ENCODE data around the gene GLIPR1. TPM values are rescaled to one million over a fixed set of nuclear protein-coding genes. Genes with fewer than 3 reads are reported as not detected.

Gene GLIPR1
- total and polyA plus RNA-seq, 10 of the 15 experiments (the other 5 are each of a cell fraction or from before 2014, with no cell fraction given): 18.2 to 62.6 (median 32.2) TPM

GRCh38 chr12:75542942-75543341, 62.4 kb downstream of the GLIPR1 start:
- no peak for FAIRE-seq
- ChIA-PET RAD21 (ENCODE audit: unreplicated experiment) (interaction anchor here (1.0 to 1.9 kb wide), 3 partner anchors 11 to 494 kb away, joined by 3 to 7 read pairs (median 3); no protein-coding TSS in a partner anchor), SMC1A (ENCODE audit: uncharacterized antibody, unreplicated experiment) (interaction anchor here (0.7 to 2.8 kb wide), 9 partner anchors 9 to 800 kb away, joined by 3 to 14 read pairs (median 4); no protein-coding TSS in a partner anchor), CTCF (interaction anchor here (0.7 to 2.6 kb wide), 6 partner anchors 11 to 494 kb away, joined by 3 to 11 read pairs (median 4); no protein-coding TSS in a partner anchor), POLR2A (interaction anchor here (1.0 kb wide), 1 partner anchor 11 kb away, joined by 3 read pairs; no protein-coding TSS in a partner anchor)
- H3K4me1 ChIP-seq (ENCODE audit: control insufficient read depth, insufficient read depth, low read length): no peaks in the 10 kb centered on the region
- in situ Hi-C loops (cut with MboI) (no loop called here), intact Hi-C loops (cut with micrococcal nuclease; ENCODE audit: unreplicated experiment) (no loop called here)
- H3K4me2 ChIP-seq (ENCODE audit: control insufficient read depth, insufficient read depth): no peak overlapping the region
- H3K27me3 ChIP-seq (replicated peaks in 1 of 2; ENCODE audit: control insufficient read depth in 2 of 2, insufficient read depth in 2 of 2, low read length in 1 of 2): no peaks in the 10 kb centered on the region
- H3K9me3 ChIP-seq (replicated peaks; ENCODE audit: control insufficient read depth, insufficient read depth, low read length): no peaks in the 10 kb centered on the region
- H4K20me1 ChIP-seq (ENCODE audit: control insufficient read depth, insufficient read depth): no peaks in the 10 kb centered on the region
- no peak for DNase-seq (ENCODE audit: low read depth, low spot score)
- no peak overlapping the region for H3K27ac ChIP-seq (ENCODE audit: control insufficient read depth, insufficient read depth)
- no peak for TF ChIP-seq MTA2 (IDR thresholded peaks at IDR 0.05; ENCODE audit: low read depth)
- TF ChIP-seq MYB (IDR thresholded peaks at IDR 0.05; ENCODE audit: borderline replicate concordance, low read depth, low read length): no peak
- TF ChIP-seq PML (IDR thresholded peaks at IDR 0.05; ENCODE audit: low read length): no peak
- TF ChIP-seq E2F4 (IDR thresholded peaks at IDR 0.05; ENCODE audit: low read depth, low read length): no peak
- no peak for TF ChIP-seq REST (IDR thresholded peaks at IDR 0.05; ENCODE audit: low read depth, low read length)
- TF ChIP-seq TARDBP (IDR thresholded peaks at IDR 0.05; ENCODE audit: borderline replicate concordance): no peak
- TF ChIP-seq NFYA (IDR thresholded peaks at IDR 0.05; ENCODE audit: borderline replicate concordance, low read depth, low read length): no peak
- TF ChIP-seq MEF2B (IDR thresholded peaks at IDR 0.05; ENCODE audit: partially characterized antibody, poor library complexity, severe bottlenecking): no peak
- TF ChIP-seq RELA (IDR thresholded peaks at IDR 0.05; ENCODE audit: borderline replicate concordance, partially characterized antibody): no peak
- TF ChIP-seq GABPA (IDR thresholded peaks at IDR 0.05; ENCODE audit: low read depth): no peak
- TF ChIP-seq JUND (IDR thresholded peaks at IDR 0.05; ENCODE audit: low read depth, low read length): no peak
- TF ChIP-seq NR2F1 (conservative IDR thresholded peaks at IDR 0.05): no peak
- no peak for TF ChIP-seq HSF1 (IDR thresholded peaks at IDR 0.05; ENCODE audit: low read depth, low read length)
- TF ChIP-seq PAX5 (IDR thresholded peaks at IDR 0.05; ENCODE audit: borderline replicate concordance, low read depth, low read length): no peak
- no peak for TF ChIP-seq NFIC (IDR thresholded peaks at IDR 0.05; ENCODE audit: low read depth, low read length)
- no peak for TF ChIP-seq STAT1 (conservative IDR thresholded peaks at IDR 0.05)
- TF ChIP-seq ELK1 (IDR thresholded peaks at IDR 0.05; ENCODE audit: low read depth, low read length): no peak
- BruUV-seq (replicated peaks): no TSS peak
- H3K79me2 ChIP-seq (ENCODE audit: control insufficient read depth, insufficient read depth, low read length): no peaks in the 10 kb centered on the region
- H2AFZ ChIP-seq (ENCODE audit: control insufficient read depth, low read depth, low read length): no peak overlapping the region
- no peaks in the 10 kb centered on the region for H3K36me3 ChIP-seq (ENCODE audit: control insufficient read depth in 2 of 2, insufficient read depth in 2 of 2, low read length in 1 of 2)
- H3K4me3 ChIP-seq: no peak overlapping the region
- ATAC-seq: no peak
- WGBS (ENCODE audit: insufficient coverage, insufficient replicate concordance, low lambda C conversion rate, missing lambda C conversion rate): 0% methylated on average over 1 of the region's 1 CpG
- no peak overlapping the region for H3K9ac ChIP-seq (ENCODE audit: control insufficient read depth, insufficient read depth, low read length)

All from GM12878 (cell line).